Stimulated activated CD4-positive, alpha-beta T cell treated with anti-CD3 and anti-CD28 coated beads, Interleukin-2, amount 100 ng/mL, for 4 hours (primary cell): Measurements from ENCODE around the gene DNAI7.

Source experiments
- DNase-seq: peaks from one replicate; pipeline ENCODE4 v3.0.0-alpha.2; 2020; ENCODE audit warnings: low read depth

DNAI7 gene

GRCh38 chr12:25195056-25195971, at the start of gene DNAI7, which contains the start of gene ETFRF1:
DNAI7 (minus strand) TSS chr12:25195160; CDS start chr12:25195078, 82 bp downstream.
ETFRF1 (plus strand) TSS chr12:25195237; CDS start chr12:25203957, 8,720 bp downstream.
- DNase-seq = peak; percentile 89

GRCh38 chr12:25243680-25243990, 48.7 kb upstream of the DNAI7 start:
- DNase-seq = no peak

- DNase-seq = no peak
These were observed 48.2 kb upstream of the DNAI7 start for GRCh38 chr12:25242981-25243679.

- DNase-seq = peak; percentile 6
These were observed 46.4 kb upstream of the DNAI7 start for GRCh38 chr12:25241167-25242020.

- DNase-seq = no peak
These were observed 41.7 kb upstream of the DNAI7 start for GRCh38 chr12:25236626-25237025.

GRCh38 chr12:25236190-25236589, 41.2 kb upstream of the DNAI7 start:
- DNase-seq = no peak

GRCh38 chr12:25213338-25213737, 18.4 kb upstream of the DNAI7 start:
- no peak for DNase-seq

GRCh38 chr12:25208554-25208953, 13.6 kb upstream of the DNAI7 start:
- DNase-seq = no peak

GRCh38 chr12:25207846-25208245, 12.9 kb upstream of the DNAI7 start:
- DNase-seq = no peak

- DNase-seq = no peak
These were observed 12.5 kb upstream of the DNAI7 start for GRCh38 chr12:25207411-25207810.

- no peak for DNase-seq
These were observed 7.2 kb upstream of the DNAI7 start for GRCh38 chr12:25202137-25202536.

GRCh38 chr12:25200703-25201102, 5.7 kb upstream of the DNAI7 start:
- no peak for DNase-seq

GRCh38 chr12:25197608-25198007, 2.6 kb upstream of the DNAI7 start:
- DNase-seq = no peak

GRCh38 chr12:25194722-25195055, 271 bp downstream of the DNAI7 start:
- DNase-seq = no peak

GRCh38 chr12:25194214-25194613, 746 bp downstream of the DNAI7 start:
- no peak for DNase-seq

GRCh38 chr12:25190793-25191192, 4.2 kb downstream of the DNAI7 start:
- DNase-seq = no peak

- DNase-seq = no peak
These were observed 5.3 kb downstream of the DNAI7 start for GRCh38 chr12:25189656-25190055.

GRCh38 chr12:25187781-25188180, 7.2 kb downstream of the DNAI7 start:
- no peak for DNase-seq

- DNase-seq = no peak
These were observed 8.1 kb downstream of the DNAI7 start for GRCh38 chr12:25186788-25187402.

- DNase-seq = no peak
These were observed 8.7 kb downstream of the DNAI7 start for GRCh38 chr12:25186038-25186787.

GRCh38 chr12:25184132-25184531, 10.8 kb downstream of the DNAI7 start:
- DNase-seq = no peak
